Mesendoderm (in vitro differentiated cells): ENCODE results near the gene ACTRT2.

Experiments used
- DNase-seq: peaks from one replicate; pipeline ENCODE4 v3.0.0; 2013
- H2AK5ac ChIP-seq: 2 replicates; pipeline ENCODE4 v1.6.1; 2013; ENCODE audit warnings: low read length, inconsistent platforms
- H2BK120ac ChIP-seq: 2 replicates; pipeline ENCODE4 v1.6.1; 2013; ENCODE audit warnings: low read depth, mild to moderate bottlenecking, low read length, moderate library complexity, mixed read lengths
- H2BK15ac ChIP-seq: replicated peaks from 2 replicates; pipeline ENCODE4 v1.6.1; 2013; ENCODE audit warnings: low read depth, mild to moderate bottlenecking, moderate library complexity
- H2BK5ac ChIP-seq: 2 replicates; pipeline ENCODE4 v1.6.1; 2013; ENCODE audit warnings: low read length, inconsistent platforms
- H3K18ac ChIP-seq: 2 replicates; pipeline ENCODE4 v1.6.1; 2013; ENCODE audit warnings: mild to moderate bottlenecking, low read length, mixed read lengths
- H3K23ac ChIP-seq: one replicate; pipeline ENCODE4 v1.6.1; 2013; ENCODE audit warnings: low read length
- H3K27ac ChIP-seq: 2 replicates; pipeline ENCODE4 v1.5.1; 2013; ENCODE audit warnings: low read depth, mild to moderate bottlenecking, inconsistent platforms, low read length, moderate library complexity
- H3K27me3 ChIP-seq: 2 replicates; pipeline ENCODE4 v1.6.1; 2013; ENCODE audit warnings: low read length, control low read depth, mild to moderate bottlenecking, inconsistent platforms; ENCODE audit not compliant: insufficient read depth, poor library complexity
- H3K36me3 ChIP-seq: 2 replicates; pipeline ENCODE4 v1.6.1; 2013; ENCODE audit warnings: low read length, inconsistent platforms; ENCODE audit not compliant: control insufficient read depth, insufficient read depth
- H3K4ac ChIP-seq: one replicate; pipeline ENCODE4 v1.6.1; 2013; ENCODE audit warnings: low read depth, mild to moderate bottlenecking, low read length, moderate library complexity
- H3K4me1 ChIP-seq: 2 replicates; pipeline ENCODE4 v1.6.1; 2013; ENCODE audit warnings: low read depth, low read length, inconsistent platforms; ENCODE audit not compliant: control insufficient read depth
- H3K4me2 ChIP-seq: 2 replicates; pipeline ENCODE4 v1.6.1; 2013; ENCODE audit warnings: low read length
- H3K4me3 ChIP-seq: 2 replicates; pipeline ENCODE4 v1.5.1; 2013; ENCODE audit warnings: mild to moderate bottlenecking, low read length
- H3K56ac ChIP-seq: one replicate; pipeline ENCODE4 v1.6.1; 2013; ENCODE audit warnings: low read length
- H3K79me1 ChIP-seq: 2 replicates; pipeline ENCODE4 v1.6.1; 2013; ENCODE audit warnings: low read length, inconsistent platforms
- H3K79me2 ChIP-seq: 2 replicates; pipeline ENCODE4 v1.6.1; 2013; ENCODE audit warnings: mild to moderate bottlenecking, low read length; ENCODE audit not compliant: control insufficient read depth, insufficient read depth
- H3K9ac ChIP-seq: 2 replicates; pipeline ENCODE4 v1.6.1; 2013; ENCODE audit warnings: low read length, inconsistent platforms
- H4K5ac ChIP-seq: one replicate; pipeline ENCODE4 v1.6.1; 2013; ENCODE audit warnings: low read length
- H4K8ac ChIP-seq: one replicate; pipeline ENCODE4 v1.6.1; 2013; ENCODE audit warnings: low read depth, mild to moderate bottlenecking, control low read depth, low read length, moderate library complexity
- WGBS: extraction: QIAGEN DNeasy Blood & Tissue Kit; methylation state at CpG from one replicate; pipeline ENCODE4 v1.1.7; 2013; ENCODE audit warnings: low lambda C conversion rate, missing lambda C conversion rate; ENCODE audit not compliant: insufficient coverage; ENCODE audit errors: extremely low coverage; 5-methylcytosine and 5-hydroxymethylcytosine counted together

Gene ACTRT2

DNA sequence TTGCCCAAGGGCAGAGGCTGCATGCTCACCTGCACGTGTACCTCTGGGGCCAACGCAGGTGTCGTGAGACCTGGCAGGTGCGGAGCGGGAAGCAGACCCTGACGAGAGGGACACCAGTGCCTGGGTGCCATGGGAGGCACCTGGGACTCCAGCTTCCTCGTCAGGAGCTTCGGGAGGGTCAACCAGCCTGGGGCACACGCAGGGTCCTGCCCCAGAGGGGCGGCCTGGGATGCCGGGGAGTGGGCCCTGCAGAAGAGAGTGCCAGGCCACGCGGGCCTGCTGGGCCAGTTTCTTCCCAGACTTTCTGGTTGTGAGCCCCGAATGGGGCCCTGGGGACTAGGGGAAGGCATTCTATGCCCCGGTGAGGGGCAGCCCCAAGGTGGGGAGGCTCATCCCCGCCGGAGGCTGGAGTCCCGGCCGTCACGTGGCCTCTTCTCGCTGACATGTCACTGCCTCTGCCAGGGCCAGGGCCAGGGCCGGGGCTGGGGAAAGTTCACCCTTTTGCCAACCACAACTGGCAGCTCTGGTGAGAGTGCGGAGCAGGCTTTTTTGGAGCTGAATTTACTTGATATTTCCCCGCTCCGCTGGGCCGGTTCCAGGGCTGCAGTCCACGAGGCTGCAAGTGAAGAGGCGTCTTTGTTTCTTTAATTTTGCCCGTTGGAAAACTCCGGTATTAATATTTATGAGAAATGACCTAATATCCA is 38.5 kb upstream of the ACTRT2 start:
- Histone ChIP-seq H3K4me3 (no peak overlapping the region), H3K79me2 (no peaks in the 10 kb centered on the region), H3K4ac (no peak overlapping the region), H3K36me3 (no peaks in the 10 kb centered on the region), H3K9ac (no peak overlapping the region), H2BK120ac (no peak overlapping the region), H3K18ac (no peak overlapping the region), H2BK5ac (no peak overlapping the region), H2AK5ac (no peak overlapping the region), H3K4me1 (no peaks in the 10 kb centered on the region), H3K27me3 (no peaks in the 10 kb centered on the region), H3K56ac (no peak overlapping the region), H4K8ac (no peak overlapping the region), H3K79me1 (no peaks in the 10 kb centered on the region), H3K27ac (no peak overlapping the region), H4K5ac (no peak overlapping the region), H2BK15ac (no peak overlapping the region), H3K23ac (no peak overlapping the region), H3K4me2 (no peak overlapping the region)
- no peak for DNase-seq
- no CpG with 5 or more reads among the region's 30 CpGs for WGBS

GRCh38 chr1:2983319-2983705 is 38.0 kb upstream of the ACTRT2 start:
- Histone ChIP-seq H3K4ac (no peak overlapping the region), H3K23ac (no peak overlapping the region), H3K27ac (no peak overlapping the region), H4K8ac (no peak overlapping the region), H3K27me3 (no peaks in the 10 kb centered on the region), H3K4me3 (no peak overlapping the region), H3K56ac (no peak overlapping the region), H3K36me3 (no peaks in the 10 kb centered on the region), H4K5ac (no peak overlapping the region), H2BK5ac (no peak overlapping the region), H3K18ac (no peak overlapping the region), H2BK120ac (no peak overlapping the region), H3K9ac (no peak overlapping the region), H3K79me1 (no peaks in the 10 kb centered on the region), H2BK15ac (no peak overlapping the region), H2AK5ac (no peak overlapping the region), H3K4me2 (no peak overlapping the region), H3K4me1 (no peaks in the 10 kb centered on the region), H3K79me2 (no peaks in the 10 kb centered on the region)
- no CpG with 5 or more reads among the region's 15 CpGs for WGBS
- DNase-seq = no peak

DNA sequence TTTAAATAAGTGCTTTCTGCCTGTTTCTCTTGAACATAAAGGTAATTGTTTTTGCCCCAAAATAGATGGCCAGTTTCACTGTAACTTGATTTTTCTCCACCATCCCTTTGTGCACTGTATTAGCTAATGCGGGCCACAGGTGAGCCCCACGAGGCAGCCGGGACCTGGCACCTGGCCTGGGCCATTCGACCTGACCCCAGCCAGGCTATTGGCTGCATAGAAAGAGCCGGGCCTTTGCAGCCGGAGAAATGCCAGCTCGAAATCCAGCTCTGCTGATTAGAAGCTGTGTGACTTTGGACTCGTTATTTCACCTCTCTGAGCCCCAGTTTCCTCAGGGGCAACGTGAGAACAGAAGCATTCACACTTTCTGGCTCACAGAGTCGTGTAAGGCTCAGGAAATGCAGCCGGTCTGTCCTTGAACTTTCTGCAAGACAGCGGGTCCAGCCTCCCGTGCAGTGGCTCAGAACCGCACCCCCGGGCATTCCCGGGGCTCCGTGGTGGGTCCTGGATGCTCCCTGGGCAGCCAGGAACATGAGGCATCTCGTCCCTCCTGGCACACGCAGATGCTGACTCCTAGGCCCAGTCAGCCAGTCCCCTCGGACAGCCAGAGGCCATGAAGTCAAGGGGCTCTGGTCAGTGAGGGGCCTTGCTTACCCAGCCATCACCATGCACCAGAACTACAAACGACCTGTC is 37.4 kb upstream of the ACTRT2 start:
- Histone ChIP-seq H2BK120ac (no peak overlapping the region), H3K4me1 (no peaks in the 10 kb centered on the region), H3K4ac (no peak overlapping the region), H2BK15ac (no peak overlapping the region), H4K8ac (no peak overlapping the region), H3K9ac (no peak overlapping the region), H3K18ac (no peak overlapping the region), H2BK5ac (no peak overlapping the region), H3K27me3 (no peaks in the 10 kb centered on the region), H2AK5ac (no peak overlapping the region), H3K79me2 (no peaks in the 10 kb centered on the region), H3K56ac (no peak overlapping the region), H3K23ac (no peak overlapping the region), H3K4me2 (no peak overlapping the region), H3K79me1 (no peaks in the 10 kb centered on the region), H4K5ac (no peak overlapping the region), H3K4me3 (no peak overlapping the region), H3K36me3 (no peaks in the 10 kb centered on the region), H3K27ac (no peak overlapping the region)
- no CpG with 5 or more reads among the region's 21 CpGs for WGBS
- no peak for DNase-seq

- Histone ChIP-seq H3K18ac (no peak overlapping the region), H3K4me1 (no peaks in the 10 kb centered on the region), H3K36me3 (no peaks in the 10 kb centered on the region), H3K56ac (no peak overlapping the region), H3K27ac (no peak overlapping the region), H3K4me3 (no peak overlapping the region), H4K8ac (no peak overlapping the region), H3K79me2 (no peaks in the 10 kb centered on the region), H3K79me1 (no peaks in the 10 kb centered on the region), H4K5ac (no peak overlapping the region), H3K23ac (no peak overlapping the region), H2AK5ac (no peak overlapping the region), H3K27me3 (no peaks in the 10 kb centered on the region), H2BK5ac (no peak overlapping the region), H3K9ac (no peak overlapping the region), H3K4ac (no peak overlapping the region), H2BK15ac (no peak overlapping the region), H3K4me2 (no peak overlapping the region), H2BK120ac (no peak overlapping the region)
- no peak for DNase-seq
- WGBS = no CpG with 5 or more reads among the region's 12 CpGs
Measured at GRCh38 chr1:2984399-2985061, 36.7 kb upstream of the ACTRT2 start.

- no peak overlapping the region for H3K9ac ChIP-seq
- H3K4me1 ChIP-seq = no peaks in the 10 kb centered on the region
- peak; percentile 4 for DNase-seq
- no peak overlapping the region for H3K4me3 ChIP-seq
- no peak overlapping the region for H3K4ac ChIP-seq
- no peak overlapping the region for H2AK5ac ChIP-seq
- no peaks in the 10 kb centered on the region for H3K36me3 ChIP-seq
- H2BK120ac ChIP-seq = no peak overlapping the region
- H3K23ac ChIP-seq = no peak overlapping the region
- no peak overlapping the region for H2BK5ac ChIP-seq
- H3K18ac ChIP-seq = no peak overlapping the region
- H3K79me1 ChIP-seq = no peaks in the 10 kb centered on the region
- no CpG with 5 or more reads among the region's 17 CpGs for WGBS
- H4K8ac ChIP-seq = no peak overlapping the region
- no peaks in the 10 kb centered on the region for H3K79me2 ChIP-seq
- no peaks in the 10 kb centered on the region for H3K27me3 ChIP-seq
- no peak overlapping the region for H4K5ac ChIP-seq
- no peak overlapping the region for H3K4me2 ChIP-seq
- H3K27ac ChIP-seq = no peak overlapping the region
- H2BK15ac ChIP-seq = no peak overlapping the region
- no peak overlapping the region for H3K56ac ChIP-seq
Measured at GRCh38 chr1:2985067-2985561, 36.2 kb upstream of the ACTRT2 start.
